ENCODE measurements around the gene GARNL3. TPM values are rescaled to one million over a fixed set of nuclear protein-coding genes. Genes with fewer than 3 reads are reported as not detected.
A peak's percentile ranks its signal among the peaks of the same experiment; 100 is the strongest.

GARNL3 gene
- total and polyA plus RNA-seq, 2 of the 13 experiments (the other 11 are each of a cell fraction or from before 2014, with no cell fraction given), result 3.9 to 11.0 TPM

GRCh38 chr9:127396253-127396807 is 131.8 kb downstream of the GARNL3 start (continued):
- TF ChIP-seq ZNF567 (CRISPR knock-in tag; IDR thresholded peaks at IDR 0.05; ENCODE audit: borderline replicate concordance) (0 out of 2 replicates have a peak, but pooled peaks have one; percentile 43), POLR2AphosphoS2 (IDR thresholded peaks at IDR 0.05; ENCODE audit: low read depth, low read length) (0 out of 2 replicates have a peak, but pooled peaks have one; percentile 16), ARNTL (CRISPR knock-in tag; IDR thresholded peaks at IDR 0.05) (peak; percentile 71; the same call in 1 of the 2 replicates), PRMT3 (CRISPR knock-in tag; IDR thresholded peaks at IDR 0.05; ENCODE audit: borderline replicate concordance, low read depth) (0 out of 2 replicates have a peak, but pooled peaks have one; percentile 50), AGO2 (optimal IDR thresholded peaks at IDR 0.05; ENCODE audit: low read depth, low read length) (peak; percentile 73), MXD4 (CRISPR knock-in tag; IDR thresholded peaks at IDR 0.05) (peak; percentile 86), TCF7L2 (IDR thresholded peaks at IDR 0.05; ENCODE audit: low read depth, low read length) (no peak), MLX (CRISPR knock-in tag; IDR thresholded peaks at IDR 0.05) (0 out of 2 replicates have a peak, but pooled peaks have one; percentile 19), HDAC2 (CRISPR knock-in tag; IDR thresholded peaks at IDR 0.05) (peak; percentile 31; the same call in 1 of the 2 replicates), TFAP4 (IDR thresholded peaks at IDR 0.05; ENCODE audit: borderline replicate concordance, low read depth) (peak; percentile 13; the same call in 1 of the 2 replicates), MXD1 (CRISPR knock-in tag; IDR thresholded peaks at IDR 0.05) (peak; percentile 69; the same call in 1 of the 2 replicates), PHB2 (IDR thresholded peaks at IDR 0.05; ENCODE audit: partially characterized antibody) (no peak), HES4 (CRISPR knock-in tag; IDR thresholded peaks at IDR 0.05; ENCODE audit: borderline replicate concordance) (0 out of 2 replicates have a peak, but pooled peaks have one; percentile 77), RNF2 (conservative IDR thresholded peaks at IDR 0.05; ENCODE audit: low read depth) (0 out of 2 replicates have a peak, but pooled peaks have one; percentile 39), USF2 (IDR thresholded peaks at IDR 0.05; ENCODE audit: low read depth, low read length) (peak; percentile 74), USF2 (CRISPR knock-in tag; IDR thresholded peaks at IDR 0.05; ENCODE audit: borderline replicate concordance) (peak; percentile 82; the same call in 1 of the 2 replicates), ZNF232 (CRISPR knock-in tag; IDR thresholded peaks at IDR 0.05; ENCODE audit: borderline replicate concordance) (0 out of 2 replicates have a peak, but pooled peaks have one; percentile 51), ZFP41 (CRISPR knock-in tag; IDR thresholded peaks at IDR 0.05; ENCODE audit: borderline replicate concordance) (no peak), SAP130 (CRISPR knock-in tag; IDR thresholded peaks at IDR 0.05; ENCODE audit: low read depth) (peak; percentile 95), MXI1 (IDR thresholded peaks at IDR 0.05; ENCODE audit: borderline replicate concordance, low read depth, low read length) (peak; percentile 95; the same call in 2 of the 3 replicates), SMAD3 (CRISPR knock-in tag; IDR thresholded peaks at IDR 0.05) (peak; percentile 54; the same call in 1 of the 2 replicates), MYC (CRISPR knock-in tag; IDR thresholded peaks at IDR 0.05; ENCODE audit: borderline replicate concordance) (peak; percentile 77; the same call in 1 of the 2 replicates), SRSF4 (IDR thresholded peaks at IDR 0.05; ENCODE audit: low read depth, low read length, poor library complexity, severe bottlenecking) (no peak)
- TF ChIP-seq, protein P1, sequence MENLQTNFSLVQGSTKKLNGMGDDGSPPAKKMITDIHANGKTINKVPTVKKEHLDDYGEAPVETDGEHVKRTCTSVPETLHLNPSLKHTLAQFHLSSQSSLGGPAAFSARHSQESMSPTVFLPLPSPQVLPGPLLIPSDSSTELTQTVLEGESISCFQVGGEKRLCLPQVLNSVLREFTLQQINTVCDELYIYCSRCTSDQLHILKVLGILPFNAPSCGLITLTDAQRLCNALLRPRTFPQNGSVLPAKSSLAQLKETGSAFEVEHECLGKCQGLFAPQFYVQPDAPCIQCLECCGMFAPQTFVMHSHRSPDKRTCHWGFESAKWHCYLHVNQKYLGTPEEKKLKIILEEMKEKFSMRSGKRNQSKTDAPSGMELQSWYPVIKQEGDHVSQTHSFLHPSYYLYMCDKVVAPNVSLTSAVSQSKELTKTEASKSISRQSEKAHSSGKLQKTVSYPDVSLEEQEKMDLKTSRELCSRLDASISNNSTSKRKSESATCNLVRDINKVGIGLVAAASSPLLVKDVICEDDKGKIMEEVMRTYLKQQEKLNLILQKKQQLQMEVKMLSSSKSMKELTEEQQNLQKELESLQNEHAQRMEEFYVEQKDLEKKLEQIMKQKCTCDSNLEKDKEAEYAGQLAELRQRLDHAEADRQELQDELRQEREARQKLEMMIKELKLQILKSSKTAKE (CRISPR knock-in tag; IDR thresholded peaks at IDR 0.05; ENCODE audit: borderline replicate concordance), result no peak
